ENCODE data around the gene RBM47.
"Not testable (repeated sequence)": the region's sequence is repeated elsewhere in the genome, so short reads cannot be mapped to it uniquely, and the experiment has no call there.

Gene RBM47

GRCh38 chr4:40401096-40401495, 228.6 kb downstream of the RBM47 start:
- no peak for DNase-seq

- no peak for DNase-seq
Observed at GRCh38 chr4:40399578-40399977, 230.1 kb downstream of the RBM47 start.

- DNase-seq: no peak
Observed at GRCh38 chr4:40395908-40396793, 233.5 kb downstream of the RBM47 start.

- no peak for DNase-seq
Observed at GRCh38 chr4:40395166-40395900, 234.3 kb downstream of the RBM47 start.

GRCh38 chr4:40394236-40394635, 235.4 kb downstream of the RBM47 start:
- no peak for DNase-seq

GRCh38 chr4:40392241-40392640, 237.4 kb downstream of the RBM47 start:
- not testable (repeated sequence) for DNase-seq

GRCh38 chr4:40389986-40390385, 239.7 kb downstream of the RBM47 start:
- DNase-seq: no peak

GRCh38 chr4:40388239-40388638, 241.4 kb downstream of the RBM47 start:
- DNase-seq: no peak

GRCh38 chr4:40380647-40381046, 249.0 kb downstream of the RBM47 start:
- no peak for DNase-seq

GRCh38 chr4:40379248-40379647, 250.4 kb downstream of the RBM47 start:
- no peak for DNase-seq

- DNase-seq: no peak
Observed at GRCh38 chr4:40378619-40379018, 251.0 kb downstream of the RBM47 start.

- DNase-seq: no peak
Observed at GRCh38 chr4:40377512-40378365, 251.9 kb downstream of the RBM47 start.

GRCh38 chr4:40375620-40376019, 254.0 kb downstream of the RBM47 start:
- DNase-seq: no peak

GRCh38 chr4:40375095-40375494, 254.6 kb downstream of the RBM47 start:
- DNase-seq: no peak

- DNase-seq: no peak
Observed at GRCh38 chr4:40373636-40374035, 256.0 kb downstream of the RBM47 start.
